Activated T-cell treated with anti-CD3 and anti-CD28 coated beads, Interleukin-2, amount 50 U/mL, for 72 hours (primary cell): ENCODE measurements around the gene ZNF81. TPM values are rescaled to one million over a fixed set of nuclear protein-coding genes. Genes with fewer than 3 reads are reported as not detected.

Experiments
- ATAC-seq, 2 donors: fragments of 150-1000 bp; cut with Tn5 transposase; replicated peaks in 1 of 2; 2 replicates each; pipeline ENCODE4 v1.10.0; 2021; ENCODE audit warnings: moderate library complexity in 2 of 2, mild to moderate bottlenecking in 1 of 2
- DNase-seq, 2 donors: peaks; one replicate each; pipeline ENCODE4 v3.0.0; 2021 to 2022; ENCODE audit warnings: mixed read lengths in 1 of 2
- H3K27ac Mint-ChIP-seq: one replicate; pipeline ENCODE4 v1.8.0; 2022; ENCODE audit warnings: mild to moderate bottlenecking, moderate library complexity, mixed read lengths
- H3K27me3 Mint-ChIP-seq: one replicate; pipeline ENCODE4 v1.8.0; 2022; ENCODE audit warnings: low read depth, mixed read lengths
- H3K36me3 Mint-ChIP-seq, 2 donors: one replicate each; pipeline ENCODE4 v1.8.0; 2022; ENCODE audit warnings: mixed read lengths in 2 of 2, mild to moderate bottlenecking in 1 of 2; ENCODE audit not compliant: insufficient read depth in 2 of 2
- H3K4me1 Mint-ChIP-seq: one replicate; pipeline ENCODE4 v1.8.0; 2022; ENCODE audit warnings: low read depth, mixed read lengths
- H3K4me3 Mint-ChIP-seq, 2 donors: one replicate each; pipeline ENCODE4 v1.8.0; 2022; ENCODE audit warnings: mild to moderate bottlenecking in 2 of 2, mixed read lengths in 2 of 2, moderate library complexity in 2 of 2
- H3K9me3 Mint-ChIP-seq, 2 donors: one replicate each; pipeline ENCODE4 v1.8.0; 2022; ENCODE audit warnings: mixed read lengths in 2 of 2
- total RNA-seq, 2 donors: library from RNA; stranded (reverse); gene quantifications; one replicate each; pipeline ENCODE4 v1.2.3, GENCODE V29; 2022

ZNF81 gene
- total RNA-seq, 2 donors from 2014 or later, result 9.3 to 10.3 TPM

- H3K4me1 Mint-ChIP-seq, result no peaks in the 10 kb centered on the region
- no peaks in the 10 kb centered on the region for H3K27me3 Mint-ChIP-seq
- H3K9me3 Mint-ChIP-seq, result no peaks in the 10 kb centered on the region
- peaks cover 0 to 4% of the 10 kb centered on the region in 2 donors for H3K36me3 Mint-ChIP-seq
- ATAC-seq, result no peak
- H3K4me3 Mint-ChIP-seq, result no peak overlapping the region
- DNase-seq, result no peak
- H3K27ac Mint-ChIP-seq, result no peak overlapping the region
Observed at GRCh38 chrX:47850901-47851300, 14.2 kb downstream of the ZNF81 start.

GRCh38 chrX:47854474-47854873 is 17.8 kb downstream of the ZNF81 start:
- no peaks in the 10 kb centered on the region for H3K9me3 Mint-ChIP-seq
- ATAC-seq (no peak), DNase-seq (peak; percentile 4 to 5)
- no peak overlapping the region for H3K4me3 Mint-ChIP-seq
- no peaks in the 10 kb centered on the region for H3K4me1 Mint-ChIP-seq
- H3K27me3 Mint-ChIP-seq, result no peaks in the 10 kb centered on the region
- peaks cover 0 to 2% of the 10 kb centered on the region in 2 donors for H3K36me3 Mint-ChIP-seq
- H3K27ac Mint-ChIP-seq, result peak overlapping the region; percentile 42

- ATAC-seq, result no peak
- Mint-ChIP-seq H3K9me3 (no peaks in the 10 kb centered on the region), H3K27ac (no peak overlapping the region), H3K4me3 (no peak overlapping the region), H3K36me3 (peaks cover 4 to 7% of the 10 kb centered on the region in 2 donors), H3K27me3 (peaks cover 6% of the 10 kb centered on the region), H3K4me1 (peaks cover 5% of the 10 kb centered on the region)
- DNase-seq, result no peak
Observed at GRCh38 chrX:47859686-47860085, 23.0 kb downstream of the ZNF81 start.

GRCh38 chrX:47862680-47863079 is 26.0 kb downstream of the ZNF81 start:
- H3K9me3 Mint-ChIP-seq, result no peaks in the 10 kb centered on the region
- DNase-seq (no peak), ATAC-seq (no peak)
- peaks cover 5% of the 10 kb centered on the region for H3K4me1 Mint-ChIP-seq
- no peak overlapping the region for H3K4me3 Mint-ChIP-seq
- H3K27me3 Mint-ChIP-seq, result peaks cover 6% of the 10 kb centered on the region
- peaks cover 2 to 7% of the 10 kb centered on the region in 2 donors for H3K36me3 Mint-ChIP-seq
- no peak overlapping the region for H3K27ac Mint-ChIP-seq

GRCh38 chrX:47863187-47863586 is 26.5 kb downstream of the ZNF81 start:
- ATAC-seq, result no peak
- Mint-ChIP-seq H3K27ac (no peak overlapping the region), H3K27me3 (peaks cover 6% of the 10 kb centered on the region), H3K4me1 (peaks cover 5% of the 10 kb centered on the region), H3K36me3 (peaks cover 2 to 7% of the 10 kb centered on the region in 2 donors), H3K9me3 (no peaks in the 10 kb centered on the region), H3K4me3 (no peak overlapping the region)
- no peak for DNase-seq

- no peak for DNase-seq
- no peak for ATAC-seq
- Mint-ChIP-seq H3K9me3 (no peaks in the 10 kb centered on the region), H3K27me3 (peaks cover 6% of the 10 kb centered on the region), H3K4me1 (peaks cover 5% of the 10 kb centered on the region), H3K27ac (no peak overlapping the region), H3K36me3 (peaks cover 4 to 7% of the 10 kb centered on the region in 2 donors), H3K4me3 (no peak overlapping the region)
Observed at GRCh38 chrX:47864300-47864699, 27.6 kb downstream of the ZNF81 start.

GRCh38 chrX:47864785-47865184 is 28.1 kb downstream of the ZNF81 start:
- peaks cover 6% of the 10 kb centered on the region for H3K27me3 Mint-ChIP-seq
- no peak for ATAC-seq
- H3K4me1 Mint-ChIP-seq, result peaks cover 5% of the 10 kb centered on the region

GRCh38 chrX:47873123-47873522 is 36.4 kb downstream of the ZNF81 start:
- Mint-ChIP-seq H3K27ac (no peak overlapping the region), H3K4me3 (no peak overlapping the region), H3K4me1 (no peaks in the 10 kb centered on the region), H3K36me3 (peaks cover 16 to 21% of the 10 kb centered on the region in 2 donors), H3K27me3 (no peaks in the 10 kb centered on the region), H3K9me3 (peaks cover 6 to 10% of the 10 kb centered on the region in 2 donors)
- DNase-seq (no peak), ATAC-seq (no peak)

More at GRCh38 chrX:47864785-47865184, 28.1 kb downstream of the ZNF81 start:
- DNase-seq, result no peak
- H3K9me3 Mint-ChIP-seq, result no peaks in the 10 kb centered on the region
- peaks cover 4 to 7% of the 10 kb centered on the region in 2 donors for H3K36me3 Mint-ChIP-seq
- H3K27ac Mint-ChIP-seq, result no peak overlapping the region
- no peak overlapping the region for H3K4me3 Mint-ChIP-seq

GRCh38 chrX:47877327-47877726 is 40.6 kb downstream of the ZNF81 start:
- DNase-seq (no peak), ATAC-seq (no peak)
- Mint-ChIP-seq H3K27me3 (peaks cover 6% of the 10 kb centered on the region), H3K27ac (no peak overlapping the region), H3K4me3 (no peak overlapping the region), H3K36me3 (peaks cover 13 to 14% of the 10 kb centered on the region in 2 donors), H3K9me3 (peaks cover 6 to 10% of the 10 kb centered on the region in 2 donors), H3K4me1 (no peaks in the 10 kb centered on the region)

GRCh38 chrX:47878198-47878597 is 41.5 kb downstream of the ZNF81 start:
- Mint-ChIP-seq H3K36me3 (peaks cover 11 to 12% of the 10 kb centered on the region in 2 donors), H3K9me3 (peaks cover 6 to 8% of the 10 kb centered on the region in 2 donors), H3K4me3 (no peak overlapping the region), H3K27ac (no peak overlapping the region), H3K4me1 (no peaks in the 10 kb centered on the region), H3K27me3 (peaks cover 6% of the 10 kb centered on the region)
- ATAC-seq, result no peak
- DNase-seq, result no peak

GRCh38 chrX:47879463-47879862 is 42.8 kb downstream of the ZNF81 start:
- peaks cover 6% of the 10 kb centered on the region for H3K27me3 Mint-ChIP-seq
- H3K27ac Mint-ChIP-seq, result no peak overlapping the region
- H3K4me1 Mint-ChIP-seq, result no peaks in the 10 kb centered on the region
- H3K9me3 Mint-ChIP-seq, result peaks cover 2% of the 10 kb centered on the region in 2 donors
- ATAC-seq, result no peak
- peaks cover 2 to 4% of the 10 kb centered on the region in 2 donors for H3K36me3 Mint-ChIP-seq
- no peak overlapping the region for H3K4me3 Mint-ChIP-seq
- no peak for DNase-seq

- Mint-ChIP-seq H3K36me3 (peaks cover 2% of the 10 kb centered on the region in 2 donors), H3K4me3 (no peak overlapping the region), H3K9me3 (no peaks in the 10 kb centered on the region), H3K27ac (no peak overlapping the region), H3K27me3 (peaks cover 6% of the 10 kb centered on the region), H3K4me1 (no peaks in the 10 kb centered on the region)
- ATAC-seq (no peak), DNase-seq (no peak)
Observed at GRCh38 chrX:47880927-47881326, 44.2 kb downstream of the ZNF81 start.

GRCh38 chrX:47885501-47885900 is 48.8 kb downstream of the ZNF81 start:
- Mint-ChIP-seq H3K36me3 (peaks cover 3 to 11% of the 10 kb centered on the region in 2 donors), H3K4me3 (no peak overlapping the region)

GRCh38 chrX:47898024-47898423 is 61.3 kb downstream of the ZNF81 start:
- Mint-ChIP-seq H3K27ac (no peak overlapping the region), H3K4me3 (no peak overlapping the region), H3K4me1 (no peaks in the 10 kb centered on the region)

More at GRCh38 chrX:47885501-47885900, 48.8 kb downstream of the ZNF81 start:
- Mint-ChIP-seq H3K4me1 (no peaks in the 10 kb centered on the region), H3K27me3 (peaks cover 6% of the 10 kb centered on the region), H3K9me3 (no peaks in the 10 kb centered on the region), H3K27ac (no peak overlapping the region)
- DNase-seq (no peak), ATAC-seq (no peak)

More at GRCh38 chrX:47898024-47898423, 61.3 kb downstream of the ZNF81 start:
- H3K27me3 Mint-ChIP-seq, result peaks cover 6% of the 10 kb centered on the region
- peaks cover 0 to 5% of the 10 kb centered on the region in 2 donors for H3K36me3 Mint-ChIP-seq
- ATAC-seq, result no peak
- H3K9me3 Mint-ChIP-seq, result no peaks in the 10 kb centered on the region
- no peak for DNase-seq
